ENCODE data around the gene GAB3.

DNA sequence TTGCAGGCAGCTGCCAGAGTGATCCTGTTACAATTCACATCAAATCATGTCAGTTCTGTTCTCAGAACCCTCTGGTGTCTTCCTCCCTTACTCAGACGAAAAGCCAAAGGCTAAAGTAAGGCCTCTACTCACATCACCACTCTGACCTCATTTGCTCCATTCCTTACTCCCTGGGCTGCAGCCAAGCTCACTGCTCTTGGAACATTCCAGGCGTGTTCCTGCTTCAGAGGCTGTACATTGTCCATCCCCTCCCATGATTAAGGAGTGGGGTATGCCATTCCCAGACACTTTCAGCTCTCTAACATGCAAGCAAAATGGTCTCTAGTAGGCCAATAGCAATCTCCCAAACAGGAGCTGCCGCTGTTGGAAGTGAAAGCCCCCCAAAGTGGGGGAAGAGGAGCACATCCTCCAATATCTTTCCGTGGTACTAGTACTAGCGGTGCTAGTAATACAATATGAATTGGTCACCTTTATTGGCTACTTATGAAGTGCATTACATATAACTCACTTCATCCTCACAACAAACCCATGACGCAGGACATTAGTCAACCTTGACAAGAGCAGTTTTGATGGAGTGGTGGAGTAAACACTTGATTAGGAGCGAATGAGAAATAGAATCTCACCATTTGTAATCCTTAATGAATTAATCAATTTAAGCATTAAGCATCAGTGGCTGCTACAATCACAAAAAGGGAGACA is 15.0 kb downstream of the GAB3 start:
- no peak for TF ChIP-seq POLR2A (IDR thresholded peaks at IDR 0.05; ENCODE audit: low read length)
- no peak for TF ChIP-seq GATA1 (IDR thresholded peaks at IDR 0.05; ENCODE audit: low read depth, low read length)
